D721Med (cell line): ENCODE results near the gene PVALEF.

ENCODE experiments used
- DNase-seq: peaks from one replicate; pipeline ENCODE4 v3.0.0; 2011; ENCODE audit warnings: low spot score; ENCODE audit not compliant: insufficient read length
- FAIRE-seq: peaks from 2 replicates; lab custom pipeline; 2011; peaks lifted over from hg19 to GRCh38; lab: Jason Lieb, UNC
- TF ChIP-seq, protein P1 (sequence below): IDR thresholded peaks from 2 replicates; pipeline ENCODE4 v1.5.1; 2012; ENCODE audit warnings: mild to moderate bottlenecking, control low read depth; ENCODE audit not compliant: insufficient read depth; ENCODE audit errors: missing control alignments

The PVALEF gene

DNA sequence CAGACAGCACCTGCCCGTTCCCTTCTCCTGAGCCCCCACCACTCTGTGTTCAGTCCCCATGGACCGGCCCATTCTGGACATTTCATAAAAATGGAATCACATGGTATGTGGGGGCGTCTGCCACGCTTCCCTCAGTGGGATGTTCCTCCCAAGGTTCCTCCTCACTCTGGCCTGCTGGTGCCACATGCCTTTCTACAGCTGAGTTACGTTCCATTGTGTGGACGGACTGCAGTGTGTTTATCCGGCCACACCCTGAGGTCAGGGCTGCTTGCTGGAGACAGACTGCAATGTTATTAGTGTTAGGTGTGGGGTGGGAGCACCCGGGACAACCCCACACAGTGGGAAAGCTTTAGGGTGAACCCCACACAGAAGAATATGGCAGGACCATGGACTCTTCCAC, 6.6 kb downstream of the PVALEF start:
- DNase-seq (no peak), FAIRE-seq (no peak)
- TF ChIP-seq, protein P1, sequence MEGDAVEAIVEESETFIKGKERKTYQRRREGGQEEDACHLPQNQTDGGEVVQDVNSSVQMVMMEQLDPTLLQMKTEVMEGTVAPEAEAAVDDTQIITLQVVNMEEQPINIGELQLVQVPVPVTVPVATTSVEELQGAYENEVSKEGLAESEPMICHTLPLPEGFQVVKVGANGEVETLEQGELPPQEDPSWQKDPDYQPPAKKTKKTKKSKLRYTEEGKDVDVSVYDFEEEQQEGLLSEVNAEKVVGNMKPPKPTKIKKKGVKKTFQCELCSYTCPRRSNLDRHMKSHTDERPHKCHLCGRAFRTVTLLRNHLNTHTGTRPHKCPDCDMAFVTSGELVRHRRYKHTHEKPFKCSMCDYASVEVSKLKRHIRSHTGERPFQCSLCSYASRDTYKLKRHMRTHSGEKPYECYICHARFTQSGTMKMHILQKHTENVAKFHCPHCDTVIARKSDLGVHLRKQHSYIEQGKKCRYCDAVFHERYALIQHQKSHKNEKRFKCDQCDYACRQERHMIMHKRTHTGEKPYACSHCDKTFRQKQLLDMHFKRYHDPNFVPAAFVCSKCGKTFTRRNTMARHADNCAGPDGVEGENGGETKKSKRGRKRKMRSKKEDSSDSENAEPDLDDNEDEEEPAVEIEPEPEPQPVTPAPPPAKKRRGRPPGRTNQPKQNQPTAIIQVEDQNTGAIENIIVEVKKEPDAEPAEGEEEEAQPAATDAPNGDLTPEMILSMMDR, result no peak

DNA sequence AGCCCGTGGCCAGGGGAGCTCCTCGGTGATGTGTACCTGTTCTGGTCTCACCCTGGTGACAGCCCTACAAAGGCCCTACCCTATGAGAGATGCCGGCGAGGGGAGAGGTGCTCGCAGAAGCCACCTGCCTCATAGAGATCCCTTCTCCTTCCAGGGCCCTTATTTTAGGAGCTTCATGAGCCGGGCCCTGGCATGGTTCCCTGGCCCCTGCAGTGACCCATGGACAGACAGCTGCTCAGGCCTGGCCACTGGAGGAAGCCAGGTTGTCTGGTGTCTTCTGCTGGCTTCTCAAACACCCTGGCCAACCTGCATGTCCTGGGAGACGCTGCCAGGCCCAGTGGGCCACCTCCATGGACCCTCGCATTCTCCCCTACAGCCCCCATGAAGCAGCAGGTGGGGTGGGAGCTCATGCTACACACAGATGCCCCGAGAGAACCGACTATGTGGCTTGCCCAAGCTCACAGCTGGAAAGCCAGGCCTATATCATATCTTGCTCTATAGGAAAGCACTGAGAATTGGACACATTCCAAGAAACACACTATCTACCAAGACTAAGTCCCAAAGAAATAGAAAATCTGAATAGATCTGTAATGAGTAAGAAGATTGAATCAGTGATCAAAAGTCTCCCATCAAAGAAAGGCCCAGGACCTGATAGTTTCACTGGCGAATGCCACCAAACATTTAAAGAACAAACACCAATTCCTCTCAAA, 7.9 kb downstream of the PVALEF start:
- TF ChIP-seq, protein P1, result no peak
- DNase-seq (no peak), FAIRE-seq (no peak)

DNA sequence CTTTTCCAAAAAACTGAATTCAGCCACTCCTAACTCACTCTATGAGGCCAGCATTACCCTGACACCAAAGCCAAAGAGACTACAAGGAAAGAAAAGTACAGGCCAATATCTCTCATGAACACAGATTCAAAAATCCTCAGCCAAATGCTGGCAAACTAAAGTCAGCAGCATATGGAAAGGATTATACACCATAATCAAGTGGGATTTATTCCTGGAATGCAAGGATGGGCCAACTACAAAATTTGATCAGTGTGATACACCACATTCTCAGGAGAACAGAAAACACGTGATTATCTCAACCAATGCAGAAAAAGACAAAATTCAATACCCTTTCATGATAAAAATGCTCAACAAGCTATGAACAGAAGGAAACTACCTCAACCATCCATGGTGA, 8.5 kb downstream of the PVALEF start:
- TF ChIP-seq, protein P1, result no peak
- no peak for DNase-seq
- no peak for FAIRE-seq

DNA sequence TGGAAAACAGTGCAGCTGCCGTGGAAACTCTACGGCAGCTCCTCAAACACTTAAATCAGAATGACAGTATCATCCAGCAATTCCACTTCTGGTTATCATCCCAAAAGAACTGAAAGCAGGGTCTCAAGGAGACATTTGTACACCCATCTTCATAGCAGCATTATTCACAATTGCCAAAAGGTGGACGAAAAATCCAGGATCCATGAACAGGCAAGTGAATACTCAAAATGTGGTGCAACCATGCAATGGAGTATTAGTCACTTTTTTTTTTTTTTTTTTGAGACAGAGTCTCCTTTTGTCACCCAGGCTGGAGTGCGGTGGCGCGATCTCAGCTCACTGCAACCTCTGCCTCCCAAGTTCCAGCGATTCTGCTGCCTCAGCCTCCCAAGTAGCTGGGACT, 11.4 kb downstream of the PVALEF start:
- DNase-seq (no peak), FAIRE-seq (no peak)
- TF ChIP-seq, protein P1, result no peak

GRCh38 chr17:81178136-81179091, 13.1 kb downstream of the PVALEF start:
- FAIRE-seq, result no peak
- no peak for DNase-seq
- TF ChIP-seq, protein P1, result no peak

DNA sequence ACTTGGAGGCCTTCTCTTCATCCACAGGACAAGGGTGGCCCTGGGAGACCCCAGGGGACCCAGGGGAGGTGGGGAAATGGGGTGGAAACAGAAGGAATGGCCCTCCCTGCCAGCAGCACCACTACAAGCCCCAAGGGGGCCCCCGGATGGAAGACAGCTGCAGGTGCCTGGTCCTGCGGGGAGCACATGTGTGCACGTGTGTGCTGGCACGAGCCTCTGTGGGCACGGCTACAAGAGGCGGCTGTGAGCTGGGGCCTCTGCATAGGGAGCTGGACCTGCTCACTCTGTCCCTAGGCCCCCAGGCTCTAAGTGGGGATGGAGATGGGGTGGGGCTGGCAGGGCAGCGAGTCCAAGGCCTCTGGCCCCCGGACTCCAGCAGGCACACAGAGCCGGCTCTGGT, 13.9 kb downstream of the PVALEF start:
- DNase-seq, result no peak
- TF ChIP-seq, protein P1, result no peak
- FAIRE-seq, result no peak
